ENCODE measurements around the gene CLRN3. TPM values are rescaled to one million over a fixed set of nuclear protein-coding genes. Genes with fewer than 3 reads are reported as not detected.

Gene CLRN3
- total RNA-seq, 2 experiments from 2014 or later, result not detected

GRCh38 chr10:127834221-127834620 is 58.5 kb downstream of the CLRN3 start:
- no peaks in the 10 kb centered on the region for H3K9me3 Mint-ChIP-seq
- H3K36me3 Mint-ChIP-seq (ENCODE audit: low read depth), result no peaks in the 10 kb centered on the region
- no peaks in the 10 kb centered on the region for H3K4me1 Mint-ChIP-seq
- H3K4me3 Mint-ChIP-seq, result no peak overlapping the region
- peaks cover 2% of the 10 kb centered on the region for H3K27me3 Mint-ChIP-seq
- DNase-seq, result no peak
- POLR2A ChIA-PET, result no interaction called here
- CTCF ChIA-PET, result no interaction called here
- no peak overlapping the region for H3K27ac Mint-ChIP-seq

GRCh38 chr10:127833804-127834203 is 58.9 kb downstream of the CLRN3 start:
- no peak for DNase-seq
- Mint-ChIP-seq H3K27ac (no peak overlapping the region), H3K9me3 (no peaks in the 10 kb centered on the region), H3K4me3 (no peak overlapping the region), H3K4me1 (no peaks in the 10 kb centered on the region), H3K27me3 (peaks cover 2% of the 10 kb centered on the region), H3K36me3 (ENCODE audit: low read depth) (no peaks in the 10 kb centered on the region)
- ChIA-PET POLR2A (no interaction called here), CTCF (no interaction called here)

- POLR2A ChIA-PET, result no interaction called here
- Mint-ChIP-seq H3K9me3 (no peaks in the 10 kb centered on the region), H3K36me3 (ENCODE audit: low read depth) (no peaks in the 10 kb centered on the region), H3K4me3 (no peak overlapping the region), H3K27me3 (no peaks in the 10 kb centered on the region), H3K4me1 (no peaks in the 10 kb centered on the region), H3K27ac (no peak overlapping the region)
- no peak for DNase-seq
- CTCF ChIA-PET, result no interaction called here
Measured at GRCh38 chr10:127832501-127832900, 60.2 kb downstream of the CLRN3 start.

- DNase-seq, result no peak
- ChIA-PET POLR2A (no interaction called here), CTCF (no interaction called here)
- Mint-ChIP-seq H3K4me3 (no peak overlapping the region), H3K9me3 (no peaks in the 10 kb centered on the region), H3K4me1 (no peaks in the 10 kb centered on the region), H3K27ac (no peak overlapping the region), H3K36me3 (ENCODE audit: low read depth) (no peaks in the 10 kb centered on the region), H3K27me3 (no peaks in the 10 kb centered on the region)
Measured at GRCh38 chr10:127830414-127830813, 62.3 kb downstream of the CLRN3 start.

Other genes starting within 250 kb of the CLRN3 start
- gene FOXI2, start 155.8 kb downstream of the CLRN3 start, total RNA-seq, result not detected
- gene PTPRE, start 14.2 kb upstream of the CLRN3 start, total RNA-seq, result 10 to 100 TPM; 24.1 to 25.6 TPM
- gene MKI67, start 233.5 kb upstream of the CLRN3 start, total RNA-seq, result 100 to 1,000 TPM; 328 to 345 TPM

Data from activated CD4-positive, alpha-beta T cell treated with anti-CD3 and anti-CD28 coated beads, Interleukin-2, amount 10 ng/mL, durations not matched to agents 7 days and 5 days (primary cell).